Measurements from ENCODE around the gene RALGAPB. TPM values are rescaled to one million over a fixed set of nuclear protein-coding genes. Genes with fewer than 3 reads are reported as not detected.
"Not testable (repeated sequence)": the region's sequence is repeated elsewhere in the genome, so short reads cannot be mapped to it uniquely, and the experiment has no call there.

Gene RALGAPB
- total RNA-seq, 1 experiment from 2014 or later = 36.7 TPM

GRCh38 chr20:38592411-38592790 is 119.8 kb downstream of the RALGAPB start:
- H3K36me3 Mint-ChIP-seq; H3K27ac Mint-ChIP-seq; DNase-seq (ENCODE audit: low spot score); CTCF ChIA-PET; H3K4me3 Mint-ChIP-seq; ATAC-seq; POLR2A ChIA-PET; H3K4me1 Mint-ChIP-seq; H3K9me3 Mint-ChIP-seq; H3K27me3 Mint-ChIP-seq (ENCODE audit: low read depth): not testable (repeated sequence)

DNA sequence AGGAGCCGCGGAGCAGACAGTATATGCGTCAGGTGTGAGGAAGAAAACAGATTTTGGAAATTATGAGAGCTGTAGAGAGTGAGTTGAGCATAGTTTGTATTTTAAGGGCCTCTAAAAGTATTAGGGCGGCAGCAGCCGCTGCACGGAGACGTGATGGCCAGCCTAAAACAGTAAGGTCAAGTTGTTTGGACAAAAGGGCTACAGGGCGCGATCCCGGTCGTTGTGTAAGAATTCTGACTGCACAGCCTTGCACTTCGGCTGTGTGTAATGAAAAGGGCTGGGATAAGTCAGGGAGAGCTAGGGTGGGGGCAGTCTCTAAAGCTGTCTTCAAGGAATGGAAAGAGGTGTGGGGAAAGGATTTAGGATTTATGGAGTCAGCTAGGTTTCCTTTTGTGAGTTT is 121.6 kb downstream of the RALGAPB start:
- POLR2A ChIA-PET; CTCF ChIA-PET; ATAC-seq; H3K4me1 Mint-ChIP-seq; H3K27ac Mint-ChIP-seq; H3K4me3 Mint-ChIP-seq; DNase-seq (ENCODE audit: low spot score); H3K27me3 Mint-ChIP-seq (ENCODE audit: low read depth): not testable (repeated sequence)
- peaks cover 11% of the 10 kb centered on the region for H3K36me3 Mint-ChIP-seq
- H3K9me3 Mint-ChIP-seq = peaks cover 22% of the 10 kb centered on the region

DNA sequence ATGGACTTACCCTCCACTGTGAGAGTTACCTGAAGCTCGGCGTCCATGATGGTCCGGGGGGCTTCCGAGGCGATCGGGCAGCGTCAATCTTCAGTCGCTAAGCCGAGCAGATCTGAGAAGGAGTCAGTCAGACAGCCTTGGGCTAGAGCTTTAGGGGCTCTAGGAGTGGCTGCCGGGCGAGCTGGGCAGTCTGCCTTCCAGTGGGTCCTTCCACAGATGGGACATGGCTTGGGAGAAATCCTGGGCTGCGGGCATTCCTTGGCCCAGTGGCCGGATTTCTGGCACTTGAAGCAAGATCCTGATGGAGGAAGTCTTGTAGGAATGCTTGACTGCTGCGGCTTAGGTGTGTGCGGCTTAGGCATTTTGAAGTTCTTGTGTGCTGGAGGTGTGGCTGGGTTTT is 123.2 kb downstream of the RALGAPB start:
- not testable (repeated sequence) for DNase-seq (ENCODE audit: low spot score)
- peaks cover 12% of the 10 kb centered on the region for H3K4me1 Mint-ChIP-seq

GRCh38 chr20:38599410-38599882 is 126.8 kb downstream of the RALGAPB start:
- peaks cover 11% of the 10 kb centered on the region for H3K36me3 Mint-ChIP-seq
- ATAC-seq = peak; percentile 21; the same call in 1 of the 2 replicates
- H3K4me3 Mint-ChIP-seq = no peak overlapping the region
- ChIA-PET CTCF (interaction anchor here (1.2 kb wide), 1 partner anchor 100 kb away, joined by 3 read pairs; no protein-coding TSS in a partner anchor), POLR2A (no interaction called here)
- DNase-seq (ENCODE audit: low spot score) = no peak
- peaks cover 32% of the 10 kb centered on the region for H3K27me3 Mint-ChIP-seq (ENCODE audit: low read depth)
- H3K9me3 Mint-ChIP-seq = peaks cover 22% of the 10 kb centered on the region
- no peak for TF ChIP-seq FOXP1 (CRISPR knock-in tag; IDR thresholded peaks at IDR 0.05; ENCODE audit: borderline replicate concordance)
- no peak for TF ChIP-seq STAT6 (CRISPR knock-in tag; conservative IDR thresholded peaks at IDR 0.05; ENCODE audit: low read depth)
- TF ChIP-seq NFYB (CRISPR knock-in tag; conservative IDR thresholded peaks at IDR 0.05; ENCODE audit: low read depth) = no peak
- no peak for TF ChIP-seq FOXJ3 (CRISPR knock-in tag; IDR thresholded peaks at IDR 0.05; ENCODE audit: borderline replicate concordance)
- TF ChIP-seq GABPB1 (CRISPR knock-in tag; IDR thresholded peaks at IDR 0.05) = 0 out of 2 replicates have a peak, but pooled peaks have one; percentile 29
- peaks cover 20% of the 10 kb centered on the region for H3K4me1 Mint-ChIP-seq
- H3K27ac Mint-ChIP-seq = no peak overlapping the region

More for the DNA sequence above, 123.2 kb downstream of the RALGAPB start:
- CTCF ChIA-PET; H3K27ac Mint-ChIP-seq; POLR2A ChIA-PET; ATAC-seq; H3K27me3 Mint-ChIP-seq (ENCODE audit: low read depth); H3K4me3 Mint-ChIP-seq: not testable (repeated sequence)
- Mint-ChIP-seq H3K36me3 (peaks cover 11% of the 10 kb centered on the region), H3K9me3 (peaks cover 22% of the 10 kb centered on the region)

DNA sequence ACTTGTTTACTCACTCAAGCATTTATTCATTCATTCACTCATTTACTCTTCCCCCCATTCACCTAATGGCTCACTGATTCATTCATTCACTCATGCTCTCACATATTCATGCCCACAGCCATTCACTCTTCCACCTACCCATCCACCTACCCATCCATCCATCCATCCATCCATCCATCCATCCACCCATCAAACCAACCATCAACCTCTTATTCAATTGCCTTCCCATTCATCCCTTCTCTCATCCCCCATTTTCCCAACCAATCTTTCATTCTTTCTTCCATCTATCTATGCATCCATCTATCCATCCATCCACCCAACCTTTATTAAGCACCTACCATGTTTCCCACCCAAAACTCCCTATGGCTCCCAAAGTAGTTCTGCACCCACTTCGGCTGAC is 127.4 kb downstream of the RALGAPB start:
- Mint-ChIP-seq H3K27me3 (ENCODE audit: low read depth) (peaks cover 32% of the 10 kb centered on the region), H3K27ac (no peak overlapping the region), H3K36me3 (peaks cover 11% of the 10 kb centered on the region), H3K9me3 (peaks cover 22% of the 10 kb centered on the region), H3K4me1 (peaks cover 24% of the 10 kb centered on the region), H3K4me3 (no peak overlapping the region)
- ChIA-PET POLR2A (no interaction called here), CTCF (interaction anchor here (1.3 kb wide), 1 partner anchor 59 kb away, joined by 4 read pairs; no protein-coding TSS in a partner anchor)
- no peak for ATAC-seq
- no peak for DNase-seq (ENCODE audit: low spot score)
- TF ChIP-seq PREB (CRISPR knock-in tag; IDR thresholded peaks at IDR 0.05; ENCODE audit: borderline replicate concordance) (no peak), CBFB (CRISPR knock-in tag; IDR thresholded peaks at IDR 0.05; ENCODE audit: low read depth) (no peak), ZNF512 (CRISPR knock-in tag; IDR thresholded peaks at IDR 0.05; ENCODE audit: borderline replicate concordance) (no peak), ZNF396 (CRISPR knock-in tag; IDR thresholded peaks at IDR 0.05; ENCODE audit: borderline replicate concordance) (no peak), HMGA2 (CRISPR knock-in tag; IDR thresholded peaks at IDR 0.05) (no peak), ZNF232 (CRISPR knock-in tag; IDR thresholded peaks at IDR 0.05) (no peak), SP1 (CRISPR knock-in tag; conservative IDR thresholded peaks at IDR 0.05) (no peak), FOXK1 (CRISPR knock-in tag; IDR thresholded peaks at IDR 0.05) (no peak), IRF1 (CRISPR knock-in tag; IDR thresholded peaks at IDR 0.05) (no peak), ZMAT4 (CRISPR knock-in tag; IDR thresholded peaks at IDR 0.05) (no peak), NFYB (CRISPR knock-in tag; conservative IDR thresholded peaks at IDR 0.05; ENCODE audit: low read depth) (no peak), E2F5 (CRISPR knock-in tag; IDR thresholded peaks at IDR 0.05) (no peak), SOX15 (CRISPR knock-in tag; IDR thresholded peaks at IDR 0.05) (no peak), TEAD4 (CRISPR knock-in tag; IDR thresholded peaks at IDR 0.05) (no peak), KAT7 (CRISPR knock-in tag; IDR thresholded peaks at IDR 0.05; ENCODE audit: borderline replicate concordance) (no peak)
